ENCODE results near the gene FBLN2.

FBLN2 gene

GRCh38 chr3:13529196-13530112 is 19.5 kb upstream of the FBLN2 start:
- no peak for DNase-seq (ENCODE audit: low read depth in 1 of 2, low spot score in 1 of 2)
- Histone ChIP-seq H3K4me3 (replicated peaks; ENCODE audit: insufficient read depth, low read length) (no peak overlapping the region), H3K27ac (replicated peaks) (no peak overlapping the region), H3K27me3 (ENCODE audit: insufficient read depth, poor library complexity, severe bottlenecking) (no peaks in the 10 kb centered on the region)
- TF ChIP-seq CTCF (IDR thresholded peaks at IDR 0.05; ENCODE audit: insufficient read depth, low read length): no peak
- no peak for TF ChIP-seq REST (IDR thresholded peaks at IDR 0.05; ENCODE audit: insufficient replicate concordance, low read depth)
- no peak for TF ChIP-seq SPI1 (IDR thresholded peaks at IDR 0.05; ENCODE audit: borderline replicate concordance, low read depth)
- TF ChIP-seq POLR2AphosphoS5 (IDR thresholded peaks at IDR 0.05; ENCODE audit: low read depth): no peak
- TF ChIP-seq GABPA (IDR thresholded peaks at IDR 0.05; ENCODE audit: low read depth): no peak

GRCh38 chr3:13530241-13531009 is 18.5 kb upstream of the FBLN2 start:
- no peaks in the 10 kb centered on the region for H3K27me3 ChIP-seq (ENCODE audit: insufficient read depth, poor library complexity, severe bottlenecking)
- H3K27ac ChIP-seq (replicated peaks): no peak overlapping the region
- no peak for DNase-seq (ENCODE audit: low read depth in 1 of 2, low spot score in 1 of 2)
- TF ChIP-seq GABPA (IDR thresholded peaks at IDR 0.05; ENCODE audit: low read depth): no peak
- no peak for TF ChIP-seq SPI1 (IDR thresholded peaks at IDR 0.05; ENCODE audit: borderline replicate concordance, low read depth)
- TF ChIP-seq POLR2AphosphoS5 (IDR thresholded peaks at IDR 0.05; ENCODE audit: low read depth): no peak
- no peak for TF ChIP-seq CTCF (IDR thresholded peaks at IDR 0.05; ENCODE audit: insufficient read depth, low read length)
- no peak for TF ChIP-seq REST (IDR thresholded peaks at IDR 0.05; ENCODE audit: insufficient replicate concordance, low read depth)
- no peak overlapping the region for H3K4me3 ChIP-seq (replicated peaks; ENCODE audit: insufficient read depth, low read length)

- H3K4me3 ChIP-seq (replicated peaks; ENCODE audit: insufficient read depth, low read length): no peak overlapping the region
- no peak for DNase-seq (ENCODE audit: low read depth in 1 of 2, low spot score in 1 of 2)
- H3K27ac ChIP-seq (replicated peaks): no peak overlapping the region
Measured at GRCh38 chr3:13532085-13532484, 16.8 kb upstream of the FBLN2 start.

More at GRCh38 chr3:13532085-13532484, 16.8 kb upstream of the FBLN2 start:
- no peak for TF ChIP-seq REST (IDR thresholded peaks at IDR 0.05; ENCODE audit: insufficient replicate concordance, low read depth)
- no peak for TF ChIP-seq GABPA (IDR thresholded peaks at IDR 0.05; ENCODE audit: low read depth)
- TF ChIP-seq SPI1 (IDR thresholded peaks at IDR 0.05; ENCODE audit: borderline replicate concordance, low read depth): no peak
- no peak for TF ChIP-seq POLR2AphosphoS5 (IDR thresholded peaks at IDR 0.05; ENCODE audit: low read depth)
- TF ChIP-seq CTCF (IDR thresholded peaks at IDR 0.05; ENCODE audit: insufficient read depth, low read length): no peak
- no peaks in the 10 kb centered on the region for H3K27me3 ChIP-seq (ENCODE audit: insufficient read depth, poor library complexity, severe bottlenecking)

All from HL-60 (cell line).